ENCODE data around the gene RENBP. TPM values are rescaled to one million over a fixed set of nuclear protein-coding genes. Genes with fewer than 3 reads are reported as not detected.

Gene RENBP
- polyA plus RNA-seq, 1 of the 3 experiments (the other 2 are of a cell fraction), result 0.90 TPM

- POLR2A ChIA-PET, result interaction anchor here (0.8 to 2.0 kb wide), 2 partner anchors 10 to 46 kb away, joined by 3 to 6 read pairs; partner anchors contain the start of gene NAA10
- TF ChIP-seq SIN3A (IDR thresholded peaks at IDR 0.05; ENCODE audit: borderline replicate concordance, low read depth, low read length), result no peak
- no peak for TF ChIP-seq RXRA (IDR thresholded peaks at IDR 0.05; ENCODE audit: borderline replicate concordance, low read depth)
- TF ChIP-seq RAD21 (IDR thresholded peaks at IDR 0.05; ENCODE audit: low read length), result peak; percentile 58
- TF ChIP-seq SMC3 (IDR thresholded peaks at IDR 0.05; ENCODE audit: low read depth, low read length), result 0 out of 2 replicates have a peak, but pooled peaks have one; percentile 14
- peak; percentile 39 for TF ChIP-seq CTCF (IDR thresholded peaks at IDR 0.05)
- TF ChIP-seq TAF1 (IDR thresholded peaks at IDR 0.05; ENCODE audit: borderline replicate concordance, low read depth, low read length), result no peak
- no peak overlapping the region for H3K4me2 ChIP-seq
These were observed 20.1 kb downstream of the RENBP start for GRCh38 chrX:153924149-153924861.

GRCh38 chrX:153922932-153923857, 21.2 kb downstream of the RENBP start:
- 32% methylated on average over 17 of the region's 25 CpGs for WGBS (ENCODE audit: low lambda C conversion rate)
- Histone ChIP-seq H3K27ac (ENCODE audit: low read depth in 2 of 2, low read length in 1 of 2) (peak overlapping the region in 1 of 2 experiments; percentile 92; a peak in 2 of 4 replicates), H3K36me3 (replicated peaks in 1 of 2; ENCODE audit: control insufficient read depth in 1 of 2, insufficient read depth in 2 of 2, low read length in 1 of 2) (no peaks in the 10 kb centered on the region), H4K20me1 (ENCODE audit: insufficient read depth) (no peaks in the 10 kb centered on the region; the same call in 1 of the 2 replicates), H3K9ac (no peak overlapping the region), H3K4me2 (peak overlapping the region; percentile 55; the same call in 1 of the 2 replicates), H3K4me3 (ENCODE audit: low read depth in 2 of 2, low read length in 1 of 2) (no peak overlapping the region), H3F3A (replicated peaks; ENCODE audit: insufficient read depth) (peaks cover 8% of the 10 kb centered on the region), H2AFZ (ENCODE audit: low read depth) (no peak overlapping the region), H3K27me3 (ENCODE audit: insufficient read depth) (peaks cover 34% of the 10 kb centered on the region), H3K9me2 (no peaks in the 10 kb centered on the region), H3K79me2 (ENCODE audit: insufficient read depth) (no peaks in the 10 kb centered on the region), H3K9me3 (no peaks in the 10 kb centered on the region), H3K4me1 (ENCODE audit: control insufficient read depth in 1 of 2, insufficient read depth in 2 of 2, low read depth in 1 of 2, low read length in 1 of 2) (peaks cover 0 to 67% of the 10 kb centered on the region in 2 experiments; a peak in 1 of 4 replicates)
- ChIA-PET CTCF (interaction anchor here (0.7 to 16.7 kb wide), 23 partner anchors 8 to 412 kb away, joined by 3 to 271 read pairs (median 4); partner anchors contain the start of genes NAA10, PLXNB3 and RENBP), POLR2A (interaction anchor here (0.8 to 3.0 kb wide), 7 partner anchors 12 to 129 kb away, joined by 3 to 14 read pairs (median 5); partner anchors contain the start of genes IDH3G, NAA10 and SSR4)
- TF ChIP-seq NFIC (IDR thresholded peaks at IDR 0.05; ENCODE audit: borderline replicate concordance), result peak; percentile 80
- TF ChIP-seq RAD21 (IDR thresholded peaks at IDR 0.05; ENCODE audit: low read length), result peak; percentile 47
- peak; percentile 32; the same call in 1 of the 2 replicates for TF ChIP-seq SMC3 (IDR thresholded peaks at IDR 0.05; ENCODE audit: low read depth, low read length)
- TF ChIP-seq CHD2 (IDR thresholded peaks at IDR 0.05; ENCODE audit: low read length, partially characterized antibody), result peak; percentile 22
- no peak for TF ChIP-seq REST (IDR thresholded peaks at IDR 0.05; ENCODE audit: low read depth, low read length)
- no peak for TF ChIP-seq EP300 (IDR thresholded peaks at IDR 0.05; ENCODE audit: borderline replicate concordance in 1 of 2, low read depth in 1 of 2, low read length in 1 of 2)
- TF ChIP-seq CTCF (IDR thresholded peaks at IDR 0.05), result peak; percentile 62
- DNase-seq, result peak; percentile 90

More at GRCh38 chrX:153924149-153924861, 20.1 kb downstream of the RENBP start:
- H3K9me3 ChIP-seq, result no peaks in the 10 kb centered on the region
- no peak overlapping the region for H3K4me3 ChIP-seq (ENCODE audit: low read depth in 2 of 2, low read length in 1 of 2)
- peaks cover 6% of the 10 kb centered on the region for H4K20me1 ChIP-seq (ENCODE audit: insufficient read depth)
- CTCF ChIA-PET, result interaction anchor here (0.6 to 16.7 kb wide), 8 partner anchors 10 to 160 kb away, joined by 3 to 271 read pairs (median 12); partner anchors contain the start of genes NAA10, PLXNB3 and RENBP
- DNase-seq, result no peak
- H3K79me2 ChIP-seq (ENCODE audit: insufficient read depth), result no peaks in the 10 kb centered on the region
- H3F3A ChIP-seq (replicated peaks; ENCODE audit: insufficient read depth), result peaks cover 18% of the 10 kb centered on the region
- peaks cover 23% of the 10 kb centered on the region; the same call in 1 of the 2 replicates for H3K27me3 ChIP-seq (ENCODE audit: insufficient read depth)
- WGBS (ENCODE audit: low lambda C conversion rate), result 39% methylated on average over 14 of the region's 14 CpGs
- no peak overlapping the region for H2AFZ ChIP-seq (ENCODE audit: low read depth)
- peaks cover 0 to 3% of the 10 kb centered on the region in 2 experiments for H3K36me3 ChIP-seq (replicated peaks in 1 of 2; ENCODE audit: control insufficient read depth in 1 of 2, insufficient read depth in 2 of 2, low read length in 1 of 2)
- H3K27ac ChIP-seq (ENCODE audit: low read depth in 2 of 2, low read length in 1 of 2), result no peak overlapping the region; a peak in 1 of 4 replicates
- H3K9me2 ChIP-seq, result no peaks in the 10 kb centered on the region
- no peak overlapping the region for H3K9ac ChIP-seq
- H3K4me1 ChIP-seq (ENCODE audit: control insufficient read depth in 1 of 2, insufficient read depth in 2 of 2, low read depth in 1 of 2, low read length in 1 of 2), result peaks cover 0 to 75% of the 10 kb centered on the region in 2 experiments; a peak in 1 of 4 replicates

Measured in SK-N-SH (cell line).